A204.1 (cell line): ENCODE data around the gene CALHM4.

Experiments
- FAIRE-seq: peaks from 2 replicates; lab custom pipeline; 2012; peaks lifted over from hg19 to GRCh38; lab: Jason Lieb, UNC

Gene CALHM4, protein sequence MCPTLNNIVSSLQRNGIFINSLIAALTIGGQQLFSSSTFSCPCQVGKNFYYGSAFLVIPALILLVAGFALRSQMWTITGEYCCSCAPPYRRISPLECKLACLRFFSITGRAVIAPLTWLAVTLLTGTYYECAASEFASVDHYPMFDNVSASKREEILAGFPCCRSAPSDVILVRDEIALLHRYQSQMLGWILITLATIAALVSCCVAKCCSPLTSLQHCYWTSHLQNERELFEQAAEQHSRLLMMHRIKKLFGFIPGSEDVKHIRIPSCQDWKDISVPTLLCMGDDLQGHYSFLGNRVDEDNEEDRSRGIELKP

DNA sequence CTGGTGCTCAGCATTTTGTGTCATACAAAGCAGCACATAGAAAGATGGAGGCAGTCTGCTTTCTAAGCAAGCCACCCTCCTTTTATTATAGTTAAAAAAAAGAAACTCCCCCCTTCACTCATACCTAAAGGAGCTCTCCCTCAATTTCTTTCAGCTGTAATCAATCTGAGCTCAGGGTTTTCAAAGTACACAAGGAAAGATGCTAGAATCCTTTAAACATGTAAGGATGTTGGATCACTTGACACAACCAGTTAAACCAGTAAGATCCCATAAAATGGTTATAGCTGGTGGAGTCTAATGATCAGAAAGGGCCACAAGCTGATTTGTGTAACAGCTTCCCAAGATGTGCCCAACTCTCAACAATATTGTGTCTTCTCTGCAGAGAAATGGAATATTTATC lies at the start of gene CALHM4:
CALHM4 (plus strand) TSS at position 301 of the 400 bp plus-strand sequence; CDS start at position 344, 43 bp downstream.
- no peak for FAIRE-seq

DNA sequence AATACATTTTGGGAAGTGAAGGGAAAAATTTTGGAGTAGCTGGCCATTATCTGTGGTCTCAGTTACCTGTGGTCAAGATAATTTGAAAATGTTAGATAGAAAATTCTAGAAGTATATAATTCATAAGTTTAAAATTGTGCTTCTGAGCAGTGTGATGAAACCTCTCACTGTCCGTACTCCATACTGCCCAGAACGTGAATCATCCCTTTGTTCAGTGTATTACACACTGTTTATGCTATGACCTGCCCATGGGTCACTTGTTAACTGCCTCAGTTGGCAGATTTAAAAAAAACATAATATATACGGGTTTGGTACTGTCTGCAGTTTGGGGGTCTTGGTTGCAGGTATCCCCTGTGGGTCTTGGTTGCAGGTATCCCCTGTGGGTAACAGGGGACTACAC lies 46.2 kb upstream of the CALHM4 start:
- FAIRE-seq = no peak

DNA sequence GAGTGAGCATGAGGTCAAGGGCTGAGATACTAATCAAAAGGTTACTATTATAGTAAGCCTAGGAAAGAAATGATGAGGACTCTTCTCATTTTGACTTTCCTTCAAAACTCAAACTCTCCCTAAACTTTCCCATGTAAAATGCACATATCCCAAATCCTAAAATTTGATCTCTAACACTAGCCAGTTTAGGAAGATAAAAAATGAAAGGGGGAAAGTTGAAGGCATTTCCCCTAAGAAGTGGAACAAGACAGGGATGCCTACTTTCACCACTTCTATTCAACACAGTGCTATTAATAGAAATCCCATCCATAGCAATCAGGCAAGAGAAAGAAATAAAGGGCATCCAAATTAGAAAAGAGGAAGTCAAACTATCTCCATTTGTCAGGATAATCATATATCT lies 45.0 kb upstream of the CALHM4 start:
- no peak for FAIRE-seq

DNA sequence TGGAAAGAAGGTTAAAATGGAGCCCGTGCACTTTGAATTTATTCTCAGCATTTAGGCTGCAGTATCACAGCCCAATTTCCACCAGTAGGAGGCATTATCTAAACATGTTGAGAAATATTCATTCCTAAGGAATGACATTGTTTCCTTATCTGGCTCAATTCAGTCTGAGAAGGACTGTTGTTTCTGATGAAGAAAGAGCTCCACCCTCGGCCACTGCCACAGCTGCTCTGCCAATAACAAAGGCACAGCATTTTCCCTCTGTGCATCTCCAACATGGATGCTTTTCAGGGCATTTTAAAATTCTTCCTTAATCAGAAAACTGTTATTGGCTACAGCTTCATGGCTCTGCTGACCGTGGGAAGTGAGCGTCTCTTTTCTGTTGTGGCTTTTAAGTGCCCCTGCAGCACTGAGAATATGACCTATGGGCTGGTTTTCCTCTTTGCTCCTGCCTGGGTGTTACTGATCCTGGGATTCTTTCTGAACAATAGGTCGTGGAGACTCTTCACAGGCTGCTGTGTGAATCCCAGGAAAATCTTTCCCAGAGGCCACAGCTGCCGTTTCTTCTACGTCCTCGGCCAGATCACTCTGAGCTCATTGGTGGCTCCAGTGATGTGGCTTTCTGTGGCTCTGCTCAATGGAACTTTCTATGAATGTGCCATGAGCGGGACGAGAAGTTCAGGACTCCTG lies 42.0 kb upstream of the CALHM4 start, which contains the start of gene CALHM5:
CALHM5 (plus strand) TSS at position 216 of the 687 bp plus-strand sequence; CDS start at position 274, 58 bp downstream.
- no peak for FAIRE-seq

DNA sequence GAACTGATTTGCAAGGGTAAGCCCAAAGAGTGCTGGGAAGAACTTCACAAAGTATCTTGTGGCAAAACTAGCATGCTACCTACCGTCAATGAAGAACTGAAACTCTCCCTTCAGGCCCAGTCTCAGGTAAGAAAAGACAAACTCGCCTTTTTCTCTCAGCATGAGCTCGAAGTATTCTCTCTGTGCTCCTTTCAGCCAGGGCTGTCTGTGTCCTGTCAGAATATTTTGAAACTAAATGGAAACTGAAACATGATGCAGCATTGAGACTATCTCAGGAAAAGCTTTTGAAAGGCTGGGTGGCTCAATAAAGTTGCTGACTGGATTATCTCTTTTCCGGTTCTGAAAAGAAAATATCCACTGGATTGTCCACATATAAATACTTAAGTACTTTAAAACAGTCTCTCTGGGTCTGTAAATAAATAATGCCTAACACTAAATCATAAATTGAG lies 41.4 kb upstream of the CALHM4 start:
- no peak for FAIRE-seq

DNA sequence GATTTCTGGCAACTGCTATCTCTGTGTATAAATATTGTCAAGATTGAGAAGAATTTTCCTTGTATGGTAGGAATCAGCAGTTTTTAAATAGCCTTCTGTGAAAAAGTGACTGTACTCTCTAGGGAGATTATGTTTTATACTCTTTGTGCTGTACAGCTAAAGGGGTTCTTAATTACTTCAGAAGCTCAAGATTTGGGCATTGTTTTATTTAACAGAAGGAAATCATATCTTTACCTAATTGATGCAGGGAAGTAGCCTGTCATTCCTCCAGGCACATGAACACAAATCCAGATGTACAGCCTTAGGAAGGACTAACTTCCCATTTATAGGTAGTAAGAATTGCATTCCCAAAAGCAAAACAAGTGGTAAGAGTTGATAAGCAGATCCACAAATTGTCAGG lies 40.8 kb upstream of the CALHM4 start:
- no peak for FAIRE-seq

DNA sequence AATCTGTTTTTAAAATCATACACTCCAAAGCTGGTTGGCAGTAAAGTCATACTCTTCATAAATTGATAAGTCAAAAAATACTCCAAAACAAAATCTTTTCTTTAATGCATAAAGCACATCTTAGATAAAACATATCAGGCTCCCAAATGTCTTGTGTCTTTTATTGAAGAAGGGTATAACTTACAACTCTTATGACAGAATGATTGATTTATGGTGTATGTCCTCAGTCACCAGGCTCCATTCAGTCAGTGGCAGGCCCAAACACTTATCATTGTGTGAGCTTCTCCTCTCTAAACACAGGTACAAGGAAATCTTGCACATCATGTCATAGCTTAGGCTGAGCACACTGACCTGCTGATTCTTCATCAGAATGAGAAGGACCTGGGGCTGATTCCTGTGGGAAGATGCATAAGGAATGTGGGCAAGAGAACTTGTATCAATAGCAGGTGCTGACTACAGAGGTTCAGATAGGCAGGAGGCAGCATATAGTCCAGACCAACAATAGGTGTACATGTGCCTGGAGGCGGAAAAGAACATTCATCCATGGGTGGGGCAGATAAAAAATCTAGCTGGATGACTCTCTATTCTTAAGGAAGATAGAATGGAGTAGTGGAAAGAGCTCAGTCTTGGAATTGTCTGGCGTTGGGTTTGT lies 40.2 kb upstream of the CALHM4 start:
- FAIRE-seq = no peak

DNA sequence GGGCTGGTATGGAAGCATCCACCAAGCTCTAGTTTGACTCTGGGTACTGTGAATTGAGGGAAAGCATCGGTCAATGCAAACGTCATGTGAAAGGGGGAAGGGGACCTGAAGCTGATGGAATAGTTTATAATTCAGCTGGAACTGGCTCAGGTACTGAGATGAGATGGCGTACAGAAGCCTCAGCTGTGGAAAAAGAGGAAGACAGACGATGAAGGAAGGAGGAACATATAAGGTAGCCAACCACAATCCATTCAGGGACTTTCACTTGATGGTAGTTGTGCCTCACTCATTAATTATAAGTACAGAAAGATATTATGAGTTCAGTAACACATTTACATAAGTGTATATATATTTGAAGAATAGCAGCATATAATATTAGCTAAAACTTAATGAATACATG lies 39.4 kb upstream of the CALHM4 start:
- FAIRE-seq = no peak

DNA sequence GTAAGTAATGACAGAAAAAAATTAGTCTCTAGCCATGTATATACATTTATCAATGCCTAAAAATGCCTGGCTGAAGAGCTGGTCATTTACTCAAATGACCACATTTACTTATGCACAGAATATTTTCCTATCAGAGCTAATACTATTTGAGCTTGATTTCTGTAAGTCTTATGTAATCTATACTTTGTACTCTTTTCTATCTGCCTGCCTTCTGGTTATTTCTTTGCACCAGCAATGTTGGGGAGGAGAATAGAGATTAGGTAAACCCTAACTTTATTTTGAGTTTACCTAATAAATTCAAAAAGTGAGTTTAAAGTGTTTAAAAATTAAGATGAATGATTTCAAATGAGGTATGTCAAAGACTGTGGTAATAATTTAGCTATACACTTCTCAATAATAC lies 38.4 kb upstream of the CALHM4 start:
- no peak for FAIRE-seq

DNA sequence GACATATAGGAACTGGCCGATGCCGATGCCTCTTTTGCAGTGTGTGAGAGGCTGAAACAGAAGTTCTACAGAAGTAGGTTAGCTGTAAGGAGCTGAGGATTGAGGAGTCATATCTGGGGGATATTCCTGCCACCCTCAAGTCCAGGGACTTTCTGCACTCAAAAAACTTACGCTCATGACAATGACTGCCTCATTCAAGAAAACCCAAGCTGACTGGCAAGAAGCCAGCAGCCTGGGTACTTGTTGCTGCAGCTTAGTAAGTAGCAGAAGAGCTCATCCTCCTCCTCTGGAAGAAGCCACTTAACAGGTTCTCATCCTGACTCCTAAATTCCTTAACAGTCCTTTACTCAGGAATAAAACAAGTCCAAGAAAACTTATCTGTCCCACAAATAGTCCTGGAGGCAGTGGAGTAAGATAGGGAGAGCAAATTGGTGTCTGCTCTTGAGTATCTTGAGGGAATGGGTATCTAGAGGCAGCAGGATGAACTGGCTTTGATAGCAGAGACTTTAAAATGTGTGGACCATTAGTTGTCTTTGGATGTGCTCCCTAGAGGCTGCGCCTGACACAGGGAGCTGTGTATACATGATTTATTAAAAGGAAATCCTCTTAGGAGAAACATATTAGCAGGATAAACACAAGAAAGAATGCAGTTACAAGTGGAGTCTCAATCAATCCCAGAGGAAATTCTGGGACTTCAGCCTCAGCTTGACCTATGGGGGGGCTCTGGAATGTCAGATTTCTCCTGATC lies 34.8 kb upstream of the CALHM4 start:
- no peak for FAIRE-seq

DNA sequence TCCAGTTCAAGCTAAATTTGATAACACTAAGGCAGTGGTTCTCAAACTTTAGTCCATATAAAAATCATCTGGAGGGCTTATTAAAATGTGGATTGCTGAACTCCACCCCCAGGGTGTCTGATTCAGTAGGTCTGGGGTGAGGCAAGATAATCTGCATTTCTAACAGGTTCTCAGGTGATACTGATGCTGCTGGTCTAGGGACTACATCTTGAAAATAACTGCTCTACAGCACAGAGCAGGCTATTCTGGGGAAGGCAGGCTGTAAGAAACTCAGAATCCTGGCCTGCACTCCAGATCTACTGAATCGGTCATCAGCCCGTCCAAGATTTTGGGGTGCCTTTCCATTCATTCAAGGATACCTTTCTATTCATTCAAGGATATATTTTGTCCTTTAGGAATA lies 30.7 kb upstream of the CALHM4 start:
- no peak for FAIRE-seq

DNA sequence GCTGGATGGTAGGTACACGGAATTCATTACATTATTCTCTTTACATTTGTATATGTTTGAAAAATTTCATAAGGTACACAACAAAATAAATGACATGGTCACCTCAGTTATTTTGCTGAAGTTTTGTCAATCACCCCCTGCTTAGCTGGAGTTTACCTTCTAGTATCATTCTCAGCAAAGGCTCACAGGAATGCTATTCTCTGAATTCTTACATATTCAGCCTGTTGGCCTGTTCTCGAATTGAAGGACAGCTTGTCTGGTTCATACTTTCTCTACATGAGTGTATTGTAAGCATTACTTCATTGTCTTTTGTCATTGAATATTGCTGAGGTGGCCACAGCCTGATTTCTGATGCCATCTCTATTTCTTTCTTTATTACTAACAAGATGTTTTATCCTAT lies 29.3 kb upstream of the CALHM4 start:
- no peak for FAIRE-seq

DNA sequence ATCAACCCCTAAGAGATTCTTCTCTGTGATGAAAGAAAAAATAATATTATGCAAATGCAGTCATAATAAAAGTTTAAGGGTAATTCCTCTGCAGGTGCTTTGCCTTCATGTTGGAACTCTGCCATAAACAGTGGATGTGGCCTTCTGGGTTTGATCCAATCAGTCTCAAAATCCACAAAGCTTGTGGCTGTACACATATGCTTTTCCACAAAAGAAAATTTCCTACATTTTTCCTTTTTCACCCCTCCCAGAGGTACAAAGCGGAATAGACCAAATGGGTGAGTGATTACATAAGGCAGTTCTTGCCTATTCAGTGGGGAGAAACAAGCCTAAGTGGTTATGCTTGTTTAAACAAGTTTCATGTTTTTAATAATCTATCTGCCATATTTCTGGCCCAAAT lies 25.4 kb upstream of the CALHM4 start:
- no peak for FAIRE-seq

DNA sequence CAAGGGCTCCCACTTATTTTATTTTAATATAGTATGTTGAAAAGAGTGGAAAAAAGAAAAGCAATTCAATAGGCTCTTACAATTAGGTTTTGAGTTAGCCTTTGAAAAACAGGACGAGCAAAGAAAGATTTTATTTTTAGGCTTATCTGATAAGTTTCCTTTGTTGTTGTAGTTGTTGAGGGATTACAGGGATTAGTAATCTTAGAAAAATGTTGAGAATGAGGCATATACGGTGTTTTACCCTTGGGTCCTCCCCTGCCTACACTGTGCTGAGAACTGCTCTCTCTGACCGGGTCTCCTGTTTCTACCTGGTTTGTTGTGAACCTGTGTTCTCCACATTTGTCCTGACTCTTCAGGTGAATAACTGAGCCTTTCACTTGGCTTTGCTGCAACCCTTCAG lies 24.8 kb upstream of the CALHM4 start:
- FAIRE-seq = no peak

DNA sequence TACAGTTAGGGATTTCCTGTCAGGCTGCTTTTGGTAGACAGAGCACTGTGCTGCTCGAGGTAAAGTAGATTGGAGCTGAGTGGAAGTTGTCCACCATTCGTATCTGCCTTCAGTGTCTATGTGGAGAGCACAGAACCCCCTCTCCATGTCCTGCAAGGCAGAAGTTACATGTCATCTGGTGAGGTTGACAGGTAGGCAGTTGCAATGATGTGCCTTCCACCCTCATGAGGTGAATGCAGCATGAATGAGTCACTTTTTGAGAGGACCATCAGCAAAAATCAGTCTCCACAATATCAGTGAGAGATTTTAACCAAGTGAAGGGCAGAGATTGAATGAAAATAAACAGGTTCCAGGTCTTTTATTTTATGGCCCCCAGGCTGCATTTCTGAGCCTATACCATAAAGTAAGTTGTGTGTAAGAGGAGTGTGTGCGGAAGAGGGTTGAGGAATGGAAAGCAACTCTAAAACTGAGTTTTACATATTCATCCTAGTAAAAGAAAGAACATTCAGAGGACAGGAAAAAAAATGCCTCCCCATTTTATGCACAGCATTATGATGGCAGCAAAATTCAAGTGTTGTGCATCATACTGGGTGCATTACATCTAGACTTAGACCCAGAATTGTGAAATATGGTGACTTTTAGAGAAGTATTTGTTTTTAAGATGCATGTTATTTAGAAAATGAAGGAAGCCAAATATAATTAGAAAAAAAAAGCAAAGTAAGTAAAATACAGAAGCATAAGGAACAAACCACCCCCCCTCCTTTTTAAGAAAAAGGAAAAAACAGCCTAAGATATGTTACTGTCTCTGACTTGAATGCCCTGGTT lies 23.9 kb upstream of the CALHM4 start:
- no peak for FAIRE-seq

DNA sequence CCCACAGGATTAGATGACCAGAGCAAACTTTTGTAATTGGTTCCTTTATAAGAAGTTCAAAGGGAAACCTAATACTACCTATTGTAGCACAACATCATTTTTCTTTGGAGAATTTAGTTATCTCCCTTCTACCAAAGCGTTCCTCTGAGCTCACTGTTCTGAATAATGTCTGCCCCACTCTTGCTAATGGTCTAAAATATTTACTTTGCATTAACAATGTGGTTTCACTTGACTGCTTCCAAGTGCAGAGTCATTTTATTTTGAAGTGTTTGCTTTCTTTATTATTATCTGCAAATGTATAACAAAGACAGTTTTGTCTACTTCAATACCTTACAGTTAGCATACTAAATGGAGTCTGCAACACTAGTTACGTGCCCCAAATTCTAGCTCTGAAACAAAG lies 23.1 kb upstream of the CALHM4 start:
- no peak for FAIRE-seq

DNA sequence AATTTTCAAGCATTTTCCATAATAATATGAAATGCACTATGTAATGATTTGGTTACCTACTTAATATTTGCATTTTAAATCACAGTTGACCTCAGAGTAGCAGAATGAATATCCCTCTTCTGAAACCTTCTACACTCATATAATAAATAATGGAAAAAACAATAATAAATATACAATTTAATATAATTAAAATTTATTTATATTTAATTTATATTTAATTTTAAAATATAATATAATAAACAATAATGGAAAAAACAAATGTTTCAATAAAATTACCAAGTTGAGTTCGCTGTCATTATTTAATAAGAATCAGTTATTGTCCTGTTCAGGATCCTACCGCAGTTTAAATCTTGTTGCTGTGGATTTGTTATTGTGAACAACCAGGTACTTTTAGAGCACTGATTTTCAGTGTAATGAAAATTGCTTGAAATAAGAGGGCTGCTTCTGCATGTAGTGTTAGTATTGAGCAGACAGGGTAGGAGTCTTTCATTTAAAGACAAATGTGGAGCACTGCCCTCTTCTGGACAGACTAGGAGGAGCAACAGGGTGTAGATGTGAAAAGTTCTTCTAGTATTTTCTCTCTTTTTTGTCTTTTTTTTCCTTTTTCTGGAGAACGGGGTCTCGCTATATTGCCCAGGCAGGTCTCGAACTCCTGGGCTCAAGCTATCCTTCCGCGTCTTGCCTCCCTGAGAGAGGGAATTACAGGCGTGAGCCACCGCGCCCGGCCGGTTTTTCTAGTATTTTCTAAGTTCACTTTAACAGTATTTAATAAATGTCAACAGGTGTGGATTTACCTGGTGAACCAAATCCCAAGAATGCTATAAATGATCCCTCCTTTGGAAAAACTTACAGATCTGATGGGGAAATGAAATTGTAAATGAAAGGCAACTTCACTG lies 21.6 kb upstream of the CALHM4 start:
- peak; percentile 96 for FAIRE-seq

DNA sequence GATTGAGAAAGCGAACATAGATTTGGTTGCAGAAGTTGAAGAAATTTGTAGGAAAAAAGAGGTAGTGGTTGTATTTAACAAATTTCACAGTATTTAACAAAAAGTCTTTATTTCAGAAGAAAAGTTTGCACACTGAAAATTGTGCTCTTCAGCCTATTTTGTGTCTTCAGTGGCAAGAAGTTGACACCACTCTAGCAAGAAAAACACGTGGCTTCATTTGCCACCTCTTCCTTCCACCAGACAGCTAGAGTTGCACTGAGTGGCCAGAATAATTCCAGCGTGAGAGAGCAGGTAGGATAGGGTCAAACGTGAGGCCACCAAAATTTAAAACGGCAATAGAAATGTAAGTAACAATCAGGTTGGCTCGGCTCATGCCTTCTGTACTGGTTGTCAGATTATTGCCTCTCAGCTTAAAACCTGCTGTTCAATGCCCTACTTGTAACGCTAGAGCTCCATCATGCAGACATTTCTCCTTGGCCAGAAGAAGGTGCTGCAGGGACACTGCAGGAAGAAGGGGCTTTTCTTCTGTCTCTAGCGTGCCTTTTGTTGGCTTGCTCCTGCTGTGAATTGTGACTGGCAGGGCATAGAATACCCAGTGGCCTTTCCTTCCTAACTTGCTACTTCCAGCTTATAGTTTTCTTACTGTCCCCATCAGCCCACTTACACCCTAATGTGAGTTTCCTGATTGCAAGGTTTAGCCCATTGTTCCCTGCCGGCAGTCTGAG lies 20.2 kb upstream of the CALHM4 start:
- no peak for FAIRE-seq

DNA sequence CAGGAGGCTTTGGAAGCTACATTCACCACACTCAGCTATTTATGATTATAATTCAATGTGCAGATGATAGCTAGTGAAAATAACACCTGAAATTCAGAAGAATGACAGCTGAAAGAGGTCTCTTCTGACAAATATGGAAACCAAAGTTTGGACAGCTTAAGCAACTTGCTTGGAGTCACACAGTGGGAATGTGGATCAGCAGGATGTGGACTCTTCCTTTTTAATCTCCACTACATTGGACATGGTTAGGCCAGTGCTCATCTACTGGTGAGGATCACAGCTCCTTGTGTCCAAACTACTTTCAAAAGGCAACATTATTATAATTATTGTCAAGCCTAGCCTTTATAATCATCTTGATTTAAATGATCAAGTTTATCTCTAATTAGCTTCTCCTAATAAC lies 18.4 kb upstream of the CALHM4 start:
- FAIRE-seq = no peak

DNA sequence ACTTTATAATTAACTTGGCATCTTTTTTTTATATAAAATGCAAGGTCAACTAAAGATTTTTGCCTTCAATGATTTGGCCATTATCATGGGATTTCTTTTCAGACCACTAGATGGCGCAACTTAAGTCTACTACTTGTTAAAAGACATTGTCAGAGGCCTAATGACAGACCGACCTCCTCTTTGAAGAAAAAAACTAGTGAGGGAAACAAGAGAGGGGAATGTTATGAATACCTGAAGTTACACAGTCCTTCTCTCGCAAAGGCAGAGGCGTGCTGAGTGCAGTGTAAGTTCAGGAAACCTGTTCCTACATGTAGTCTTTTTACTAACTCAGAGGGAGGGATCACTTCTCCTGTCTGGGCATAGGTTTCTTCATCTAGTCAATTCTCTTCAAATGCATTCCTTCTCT lies 17.3 kb upstream of the CALHM4 start:
- FAIRE-seq = peak; percentile 96
